Upper lobe of left lung (tissue), 4 donors: Measurements from ENCODE around the gene WFIKKN1.

Source experiments
- EP300 ChIP-seq, 4 donors: sonication (generic); formaldehyde crosslinking; IDR thresholded peaks; one replicate each; pipeline ENCODE4 v1.5.1; 2017; ENCODE audit warnings: antibody characterized with exemption in 4 of 4, control low read depth in 2 of 4
- POLR2A ChIP-seq, 4 donors: fragments of 450-650 bp; IDR thresholded peaks; one replicate each; pipeline ENCODE4 v1.5.1; 2016 to 2017; ENCODE audit warnings: antibody characterized with exemption in 4 of 4, mild to moderate bottlenecking in 2 of 4
- POLR2AphosphoS5 ChIP-seq, 2 donors: sonication (generic); formaldehyde crosslinking; IDR thresholded peaks; one replicate each; pipeline ENCODE4 v1.5.1; 2017; ENCODE audit warnings: antibody characterized with exemption in 2 of 2
- TF ChIP-seq, protein P1 (sequence below), 6 experiments: fragments of 450-650 bp in 4 of 6; fragments of 200-600 bp in 2 of 6; sonication (generic) in 2 of 6; IDR thresholded peaks; one replicate each; pipeline ENCODE4 v1.5.1; 2016 to 2019; ENCODE audit warnings: antibody characterized with exemption in 6 of 6

DNA sequence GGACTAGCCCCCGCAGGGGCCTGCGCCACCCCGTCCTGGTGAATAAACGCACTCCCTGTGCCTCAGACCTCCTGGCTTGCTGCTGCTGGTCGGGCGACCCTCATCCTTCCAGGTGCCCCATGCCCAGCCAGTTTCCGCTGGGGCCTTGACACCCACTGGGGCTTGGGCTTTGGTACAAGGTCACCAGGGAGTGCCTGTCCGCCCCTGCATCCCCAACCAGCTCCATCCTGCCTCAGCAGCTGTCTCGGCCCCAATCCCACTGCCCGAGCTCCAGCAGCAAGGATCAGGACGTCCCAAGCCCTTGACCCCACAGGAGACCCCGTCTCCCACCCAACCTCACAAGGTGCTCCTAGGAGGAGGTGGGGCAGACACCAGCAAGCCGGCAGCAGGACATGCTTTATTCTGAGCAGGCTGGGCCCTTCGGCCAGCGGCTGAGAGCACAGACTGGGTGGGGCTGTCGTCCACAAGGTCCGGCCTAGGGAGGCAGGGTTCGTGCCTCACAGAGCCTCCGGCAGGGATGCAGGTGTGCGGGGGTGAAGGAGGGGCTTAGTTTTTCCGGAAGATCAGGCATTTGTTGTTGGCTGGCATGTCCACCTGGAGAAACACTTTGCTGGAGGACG is 3.4 kb downstream of the WFIKKN1 start:
- no peak for TF ChIP-seq EP300 (IDR thresholded peaks at IDR 0.05)
- TF ChIP-seq, protein P1, sequence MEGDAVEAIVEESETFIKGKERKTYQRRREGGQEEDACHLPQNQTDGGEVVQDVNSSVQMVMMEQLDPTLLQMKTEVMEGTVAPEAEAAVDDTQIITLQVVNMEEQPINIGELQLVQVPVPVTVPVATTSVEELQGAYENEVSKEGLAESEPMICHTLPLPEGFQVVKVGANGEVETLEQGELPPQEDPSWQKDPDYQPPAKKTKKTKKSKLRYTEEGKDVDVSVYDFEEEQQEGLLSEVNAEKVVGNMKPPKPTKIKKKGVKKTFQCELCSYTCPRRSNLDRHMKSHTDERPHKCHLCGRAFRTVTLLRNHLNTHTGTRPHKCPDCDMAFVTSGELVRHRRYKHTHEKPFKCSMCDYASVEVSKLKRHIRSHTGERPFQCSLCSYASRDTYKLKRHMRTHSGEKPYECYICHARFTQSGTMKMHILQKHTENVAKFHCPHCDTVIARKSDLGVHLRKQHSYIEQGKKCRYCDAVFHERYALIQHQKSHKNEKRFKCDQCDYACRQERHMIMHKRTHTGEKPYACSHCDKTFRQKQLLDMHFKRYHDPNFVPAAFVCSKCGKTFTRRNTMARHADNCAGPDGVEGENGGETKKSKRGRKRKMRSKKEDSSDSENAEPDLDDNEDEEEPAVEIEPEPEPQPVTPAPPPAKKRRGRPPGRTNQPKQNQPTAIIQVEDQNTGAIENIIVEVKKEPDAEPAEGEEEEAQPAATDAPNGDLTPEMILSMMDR (IDR thresholded peaks at IDR 0.05): no peak
- no peak for TF ChIP-seq POLR2A (IDR thresholded peaks at IDR 0.05)
- no peak for TF ChIP-seq POLR2AphosphoS5 (IDR thresholded peaks at IDR 0.05)
